Pancreas (tissue), 10 donors: ENCODE results near the gene SLC22A17. TPM values are rescaled to one million over a fixed set of nuclear protein-coding genes. Genes with fewer than 3 reads are reported as not detected.

Source experiments
- ATAC-seq, 4 donors: fragments of 200-7000 bp; cut with Tn5 transposase; one replicate each; pipeline versions ENCODE4 v1.8.0 to v1.9.1; 2020; ENCODE audit warnings: mild to moderate bottlenecking in 4 of 4, moderate library complexity in 4 of 4
- DNase-seq, 6 donors: peaks; one replicate each; pipeline ENCODE4 v3.0.0-alpha.2; 2020
- FAIRE-seq: peaks from 2 replicates; lab custom pipeline; 2012; peaks lifted over from hg19 to GRCh38; lab: Jason Lieb, UNC
- H3K27ac ChIP-seq, 4 donors: fragments of 200-600 bp; sonication (generic); 1 replicate in 3 of 4; 2 replicates in 1 of 4; pipeline versions ENCODE4 v1.5.0 to v1.8.0; 2020
- H3K27me3 ChIP-seq, 4 donors: fragments of 200-600 bp; one replicate each; pipeline ENCODE4 v1.8.0; 2021
- H3K36me3 ChIP-seq, 3 donors: fragments of 200-600 bp; sonication (generic) in 1 of 3; one replicate each; pipeline versions ENCODE4 v1.5.0 to v1.8.0; 2020 to 2021
- H3K4me1 ChIP-seq, 3 donors: fragments of 200-600 bp; one replicate each; pipeline ENCODE4 v1.8.0; 2021
- H3K4me3 ChIP-seq, 4 donors: fragments of 200-600 bp; sonication (generic) in 2 of 4; one replicate each; pipeline versions ENCODE4 v1.5.0 to v1.8.0; 2020 to 2021
- H3K9me3 ChIP-seq, 4 donors: fragments of 200-600 bp; one replicate each; pipeline ENCODE4 v1.8.0; 2021
- CTCF ChIP-seq, 4 donors: fragments of 200-600 bp; sonication (generic) in 3 of 4; IDR thresholded peaks; one replicate each; pipeline versions ENCODE4 v1.5.0 to v1.8.0; 2021; ENCODE audit warnings: antibody characterized with exemption in 4 of 4
- whole genome bisulfite sequencing, 2 donors: extraction: QIAGEN DNeasy Blood & Tissue Kit; methylation state at CpG; one replicate each; pipeline ENCODE4 v1.1.7; 2013; 5-methylcytosine and 5-hydroxymethylcytosine counted together
- intact Hi-C, 3 donors: fragments of 100-400 bp; cut with DNase I; formaldehyde crosslinking; loops; one replicate each; pipeline versions ENCODE4 v1.11.1 to v1.14.2; 2022
- polyA plus RNA-seq, 2 donors: library from polyadenylated mRNA; stranded (reverse); fragments of 200-250 nt; gene quantifications; one replicate each; pipeline ENCODE4 v1.2.3, GENCODE V29; 2013
- total RNA-seq, 6 donors: library from RNA; stranded (reverse); fragmentation: NEBNext Ultra II Directional in 4 of 6; extraction: Animal tissue kit (Norgen Biotek cat#: 25700) in 4 of 6; gene quantifications; one replicate each; pipeline versions ENCODE4 v1.2.1 to v1.2.4, GENCODE V29; 2021 to 2023
- donor health status: healthy with polysubstance abuse.
- donor health status: DM: no; HTN: no; CAD: no; lungs with moderate emphysema.
- donor health status: DM: no; HTN: no; CAD: no.
- donor health status: control.
- donor health status: control.
- donor health status: Bipolar disorder and iron deficiency.
- donor health status: DM: yes; HTN: yes; CAD: no.
- donor health status: DM: no; HTN: no; CAD: no.
- donor health status: DM: no; HTN: no; CAD: no.
- donor health status: DM: yes; HTN: yes; CAD: no.

SLC22A17 gene
- total and polyA plus RNA-seq, 8 donors: 6.4 to 90.7 (median 14.8) TPM

GRCh38 chr14:23358042-23358441 is 5.4 kb upstream of the SLC22A17 start:
- Histone ChIP-seq H3K4me1 (no peaks in the 10 kb centered on the region), H3K27me3 (no peaks in the 10 kb centered on the region), H3K27ac (no peak overlapping the region), H3K36me3 (no peaks in the 10 kb centered on the region), H3K4me3 (no peak overlapping the region), H3K9me3 (no peaks in the 10 kb centered on the region)
- intact Hi-C loops: no loop called here
- FAIRE-seq: no peak
- no peak for ATAC-seq
- DNase-seq: no peak
- TF ChIP-seq CTCF (IDR thresholded peaks at IDR 0.05): no peak
- WGBS, 2 donors: 73 to 79% methylated on average over 3 of the region's 3 CpGs

- DNase-seq (peak in 1 of 6 donors; percentile 47), ATAC-seq (no peak), FAIRE-seq (no peak)
- Histone ChIP-seq H3K9me3 (no peaks in the 10 kb centered on the region), H3K27me3 (no peaks in the 10 kb centered on the region), H3K27ac (no peak overlapping the region), H3K4me3 (no peak overlapping the region), H3K36me3 (no peaks in the 10 kb centered on the region), H3K4me1 (no peaks in the 10 kb centered on the region)
- WGBS, 2 donors: 79 to 88% methylated on average over 8 of the region's 8 CpGs
- intact Hi-C loops: no loop called here
- no peak for TF ChIP-seq CTCF (IDR thresholded peaks at IDR 0.05)
These were observed 4.6 kb upstream of the SLC22A17 start for GRCh38 chr14:23357261-23357660.

DNA sequence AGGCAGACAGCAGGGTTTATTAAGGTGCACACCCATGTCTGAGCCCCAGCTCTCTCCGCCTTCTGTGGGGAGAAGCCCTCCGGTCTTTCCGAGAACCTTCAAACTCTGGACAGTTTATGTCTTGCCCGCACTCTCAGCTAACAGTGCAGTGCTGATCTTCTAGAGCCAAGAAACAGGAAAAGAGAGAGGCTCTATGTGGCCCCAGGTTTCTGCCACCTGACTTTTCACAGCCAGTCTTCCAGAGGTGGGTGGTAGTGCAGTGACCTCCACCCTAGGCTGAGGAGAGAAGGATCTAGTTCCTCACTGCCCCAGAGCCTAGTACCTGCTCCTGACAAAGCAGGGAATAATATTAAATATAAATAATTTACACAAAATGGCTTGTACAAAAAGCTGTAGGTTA is 4.0 kb upstream of the SLC22A17 start:
- H3K4me1 ChIP-seq: peaks cover 0 to 4% (median 0%) of the 10 kb centered on the region in 3 donors

GRCh38 chr14:23355871-23356435 is 3.3 kb upstream of the SLC22A17 start:
- no peak for DNase-seq
- WGBS, 2 donors: 70 to 84% methylated on average over 6 of the region's 6 CpGs
- Histone ChIP-seq H3K27ac (no peak overlapping the region), H3K4me3 (no peak overlapping the region), H3K9me3 (no peaks in the 10 kb centered on the region), H3K4me1 (peaks cover 0 to 4% (median 0%) of the 10 kb centered on the region in 3 donors), H3K36me3 (no peaks in the 10 kb centered on the region), H3K27me3 (no peaks in the 10 kb centered on the region)
- no peak for FAIRE-seq
- no peak for TF ChIP-seq CTCF (IDR thresholded peaks at IDR 0.05)
- intact Hi-C loops: no loop called here
- ATAC-seq: no peak

More for the DNA sequence above, 4.0 kb upstream of the SLC22A17 start:
- Histone ChIP-seq H3K36me3 (no peaks in the 10 kb centered on the region), H3K4me3 (no peak overlapping the region), H3K27me3 (no peaks in the 10 kb centered on the region), H3K9me3 (no peaks in the 10 kb centered on the region), H3K27ac (no peak overlapping the region)
- FAIRE-seq (no peak), ATAC-seq (no peak), DNase-seq (no peak)
- WGBS, 2 donors: 89 to 91% methylated on average over 4 of the region's 4 CpGs
- no peak for TF ChIP-seq CTCF (IDR thresholded peaks at IDR 0.05)
- intact Hi-C loops: no loop called here

- WGBS, 2 donors: 81 to 82% methylated on average over 6 of the region's 6 CpGs
- no peak for DNase-seq
- peaks cover 0 to 4% (median 0%) of the 10 kb centered on the region in 3 donors for H3K4me1 ChIP-seq
- intact Hi-C loops: no loop called here
- H3K9me3 ChIP-seq: no peaks in the 10 kb centered on the region
- no peak for ATAC-seq
- H3K4me3 ChIP-seq: no peak overlapping the region
- FAIRE-seq: no peak
- no peak for TF ChIP-seq CTCF (IDR thresholded peaks at IDR 0.05)
- H3K36me3 ChIP-seq: no peaks in the 10 kb centered on the region
- no peak overlapping the region for H3K27ac ChIP-seq
- no peaks in the 10 kb centered on the region for H3K27me3 ChIP-seq
These were observed 2.3 kb upstream of the SLC22A17 start for GRCh38 chr14:23354990-23355389.
